GM18517 (cell line): ENCODE measurements around the gene NOS3.

ENCODE experiments used
- ATAC-seq: cut with Tn5 transposase; IDR thresholded peaks from one replicate; pipeline ENCODE4 v1.9.1; 2021; ENCODE audit warnings: mild to moderate bottlenecking, moderate library complexity; ENCODE audit not compliant: unreplicated experiment

NOS3 gene

DNA sequence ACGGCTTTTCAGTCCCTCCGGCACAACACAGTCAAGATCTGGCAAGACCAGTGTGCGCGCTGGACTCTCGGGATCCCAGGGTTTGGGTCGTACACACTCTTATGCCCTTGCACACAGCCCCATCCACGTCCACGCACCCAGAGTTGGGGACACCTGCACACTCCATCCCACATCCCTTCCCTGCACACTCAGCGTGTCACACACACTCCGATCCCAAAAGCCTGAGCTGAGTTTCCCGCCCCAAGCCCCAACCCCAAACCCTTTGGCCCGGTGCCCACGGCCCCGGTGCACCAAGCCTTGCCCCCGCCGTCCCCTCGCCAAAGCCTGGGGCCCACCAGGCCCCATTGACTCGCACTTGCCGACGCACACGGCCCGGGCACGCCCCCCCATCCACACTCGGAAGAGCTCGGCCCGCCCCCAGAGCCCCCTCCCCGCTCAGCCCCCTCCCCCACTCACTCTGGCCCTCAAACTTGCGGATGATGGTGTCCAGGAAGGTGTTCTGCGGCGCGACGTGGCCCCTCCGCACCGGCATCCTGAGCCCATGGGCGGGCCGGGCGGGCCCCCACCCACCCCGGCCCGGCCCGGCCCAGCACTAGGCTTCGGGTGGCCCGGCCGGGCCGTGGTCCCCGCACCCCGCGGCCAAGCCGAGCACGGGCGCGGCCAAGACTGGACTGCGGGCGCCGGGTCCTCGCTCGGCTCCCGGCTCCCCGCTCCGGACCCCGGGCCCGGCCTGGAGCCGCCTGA, 13.3 kb upstream of the NOS3 start:
- ATAC-seq = no peak

DNA sequence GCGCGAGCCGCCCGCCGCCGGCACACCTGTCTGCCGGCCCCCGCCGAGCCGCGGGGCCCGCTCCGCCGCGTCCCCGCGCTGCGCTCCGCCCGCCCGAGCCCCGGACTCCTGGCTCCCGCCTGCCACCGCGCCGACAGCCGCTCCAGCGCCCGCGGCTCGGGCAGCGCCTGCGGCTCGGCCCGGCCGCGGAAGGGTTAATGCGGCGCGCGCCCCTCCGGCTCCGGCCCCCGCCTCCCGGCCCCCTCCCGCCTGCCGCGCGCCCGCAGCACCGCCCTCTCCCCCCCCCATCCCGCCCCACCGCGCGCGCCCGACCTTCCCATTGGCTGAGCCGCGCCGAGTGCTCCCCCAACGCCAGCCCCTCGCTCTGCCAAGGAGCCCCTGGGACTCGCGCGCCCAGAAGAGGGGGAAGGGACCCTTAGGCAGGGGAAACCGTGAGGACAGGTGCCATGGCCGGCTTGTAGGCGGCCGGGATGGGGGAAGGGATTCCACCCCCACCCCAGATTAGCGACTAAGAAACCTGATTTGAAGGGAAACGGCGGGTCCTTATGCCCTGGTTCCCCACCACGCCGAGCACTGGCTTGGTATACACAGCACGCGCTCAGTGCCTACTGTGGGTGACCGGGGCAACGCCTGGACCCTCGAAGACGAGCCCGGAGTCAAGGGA, 12.6 kb upstream of the NOS3 start, which contains the start of gene KCNH2:
Gene KCNH2 (minus strand): TSS at position 196 of the 664 bp plus-strand sequence. CDS start 408 bp downstream, outside the sequence.
- no peak for ATAC-seq

DNA sequence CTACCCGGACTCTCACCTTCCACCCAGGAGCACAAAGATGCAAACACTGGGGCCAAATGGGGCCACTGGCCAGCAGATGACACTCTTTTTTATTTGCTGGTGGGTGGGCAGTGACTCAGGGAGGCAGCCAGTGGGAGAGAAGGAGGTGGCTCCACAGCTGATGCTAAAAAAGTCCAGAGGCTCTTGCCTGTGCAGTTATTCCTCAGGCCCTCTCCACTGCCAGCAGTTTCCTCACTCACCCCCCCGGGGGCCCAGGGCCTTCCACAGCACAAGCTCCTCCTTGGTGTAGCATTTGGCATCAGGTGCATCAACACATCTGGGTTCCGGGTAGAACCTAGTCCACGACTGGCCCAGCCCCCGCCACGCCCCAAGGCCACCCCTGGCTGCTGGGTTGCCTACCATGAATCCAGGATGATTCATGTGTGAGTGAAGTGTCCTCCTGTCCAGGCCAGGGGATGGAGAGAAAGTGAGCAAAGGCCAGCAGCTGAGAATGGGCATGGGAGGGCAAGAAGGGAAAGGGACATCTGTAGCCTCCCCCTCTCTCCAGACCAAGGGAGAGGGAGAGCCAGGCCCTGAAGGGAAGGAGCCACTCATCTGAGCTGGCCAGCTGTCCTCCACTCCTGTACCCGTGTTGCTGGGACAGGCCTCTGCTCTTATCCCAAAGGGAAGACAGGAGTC, 11.0 kb upstream of the NOS3 start:
- no peak for ATAC-seq

DNA sequence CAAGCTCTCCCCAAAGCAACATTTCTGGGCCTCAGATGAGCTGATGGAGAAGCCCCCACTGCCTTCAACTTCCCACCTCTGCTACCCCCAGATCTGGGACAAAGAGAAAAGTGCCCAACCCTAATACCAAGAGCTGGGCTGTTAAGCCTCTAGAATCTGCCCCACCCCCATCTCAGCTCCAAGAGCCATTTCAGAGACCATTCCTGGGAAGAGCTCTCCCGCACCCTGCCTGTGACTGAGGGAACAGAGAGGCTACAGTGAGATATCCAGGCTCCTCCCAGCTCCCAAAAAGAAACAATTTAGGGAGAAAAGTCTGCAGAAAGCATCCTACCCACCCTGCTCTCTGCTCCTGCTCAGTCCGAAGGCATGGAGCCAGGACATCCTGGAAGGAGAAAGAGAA, 10.2 kb upstream of the NOS3 start:
- ATAC-seq = no peak

DNA sequence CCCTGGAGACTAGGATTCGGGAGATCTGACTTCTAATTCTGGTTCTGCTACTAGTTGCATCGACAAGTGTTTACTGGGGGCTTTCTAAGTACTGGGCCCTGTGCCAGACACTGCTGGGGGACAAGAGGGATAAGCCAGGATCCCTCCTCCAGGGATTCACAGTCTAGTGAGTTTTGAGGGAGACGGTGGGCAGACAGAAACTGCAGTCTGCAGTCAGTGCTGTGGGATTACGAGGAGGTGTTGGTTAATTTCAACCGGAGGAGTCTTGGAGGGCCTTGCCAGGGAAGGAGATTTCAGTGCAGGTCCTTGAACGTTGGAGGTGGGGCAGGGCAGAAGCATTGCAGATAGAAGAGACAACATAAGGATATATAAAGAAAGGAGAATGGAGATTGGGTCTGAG, 9.2 kb upstream of the NOS3 start:
- ATAC-seq = no peak

DNA sequence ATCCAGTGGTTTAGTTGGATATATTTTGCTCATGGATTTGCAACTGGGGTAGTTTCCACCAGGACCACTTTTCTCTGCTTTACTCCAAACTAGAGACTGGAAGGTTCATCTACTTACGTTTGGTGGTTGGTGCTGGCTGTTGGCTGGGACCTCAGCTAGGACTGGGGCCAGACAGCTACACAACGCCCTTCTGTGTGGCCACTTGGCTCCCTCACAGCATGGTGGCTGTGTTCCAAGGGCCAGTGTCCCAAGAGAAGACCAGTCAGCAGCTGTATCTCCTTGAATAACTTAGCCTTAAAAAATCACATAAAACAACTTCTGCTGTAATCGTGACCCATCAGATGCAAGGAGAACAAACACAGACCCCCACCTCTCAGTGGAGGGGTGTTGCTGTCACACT, 8.5 kb upstream of the NOS3 start:
- ATAC-seq = no peak

DNA sequence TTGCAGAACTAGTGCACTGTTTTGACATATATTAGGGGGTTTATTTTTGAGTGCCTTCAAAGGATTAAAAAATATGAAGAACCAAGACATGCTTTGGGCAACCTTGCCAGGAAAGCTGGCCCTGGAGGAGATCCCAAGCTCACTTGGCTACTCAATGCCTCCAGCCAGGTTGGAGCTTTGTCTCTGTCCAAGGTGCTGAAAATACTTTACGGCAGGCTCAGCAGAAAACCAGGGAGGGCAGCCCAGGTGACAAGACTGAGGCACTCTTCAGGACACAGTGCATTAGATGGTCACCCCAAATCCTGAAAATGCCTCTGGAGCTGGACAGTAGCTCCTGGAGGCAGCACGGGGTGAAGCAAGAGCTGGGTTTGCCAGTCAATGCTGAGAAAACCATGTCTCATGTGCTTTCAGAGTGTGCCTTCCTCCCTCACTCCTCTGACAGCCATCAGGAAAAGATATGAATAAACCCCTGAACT, 6.9 kb upstream of the NOS3 start:
- no peak for ATAC-seq

DNA sequence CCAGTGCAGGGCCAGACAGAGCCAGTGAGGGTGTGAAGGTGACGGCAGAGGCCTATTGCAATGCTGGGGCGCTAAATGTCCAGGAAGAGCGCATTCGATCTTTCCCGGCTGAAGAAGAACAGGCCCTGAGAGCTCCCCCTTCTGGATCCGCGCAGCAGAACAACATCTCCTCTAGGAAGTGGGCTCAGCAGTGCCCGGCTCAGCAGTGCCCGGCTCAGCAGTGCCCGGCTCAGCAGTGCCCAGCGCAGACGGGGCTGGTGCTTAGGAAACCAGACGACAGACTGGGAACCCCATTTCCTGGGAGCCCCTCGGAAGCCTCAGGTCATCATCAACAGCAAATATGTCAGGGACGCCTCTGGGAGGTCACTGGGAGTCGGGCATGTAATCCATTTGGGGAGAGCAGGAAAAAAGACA, 4.7 kb upstream of the NOS3 start:
- ATAC-seq = no peak

DNA sequence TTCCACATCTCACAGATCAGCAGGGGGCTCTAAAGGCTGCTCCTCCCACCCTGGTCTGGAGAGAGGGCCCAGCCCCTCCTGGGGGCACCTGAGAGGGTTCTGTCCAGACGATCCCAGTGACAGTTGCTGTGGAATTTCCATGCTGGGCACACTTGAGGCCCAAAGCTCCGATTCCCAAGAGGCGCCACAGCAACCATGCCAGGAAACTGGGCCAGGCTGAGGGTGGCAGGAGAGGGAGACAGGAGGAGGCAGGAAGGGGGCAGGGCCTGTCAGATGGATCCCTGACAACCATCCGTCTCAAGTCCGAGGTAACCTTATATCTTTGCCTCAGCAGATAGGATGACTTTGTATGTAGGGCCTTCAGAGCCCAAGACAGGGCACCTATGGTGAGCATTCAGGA, 4.3 kb upstream of the NOS3 start:
- no peak for ATAC-seq

DNA sequence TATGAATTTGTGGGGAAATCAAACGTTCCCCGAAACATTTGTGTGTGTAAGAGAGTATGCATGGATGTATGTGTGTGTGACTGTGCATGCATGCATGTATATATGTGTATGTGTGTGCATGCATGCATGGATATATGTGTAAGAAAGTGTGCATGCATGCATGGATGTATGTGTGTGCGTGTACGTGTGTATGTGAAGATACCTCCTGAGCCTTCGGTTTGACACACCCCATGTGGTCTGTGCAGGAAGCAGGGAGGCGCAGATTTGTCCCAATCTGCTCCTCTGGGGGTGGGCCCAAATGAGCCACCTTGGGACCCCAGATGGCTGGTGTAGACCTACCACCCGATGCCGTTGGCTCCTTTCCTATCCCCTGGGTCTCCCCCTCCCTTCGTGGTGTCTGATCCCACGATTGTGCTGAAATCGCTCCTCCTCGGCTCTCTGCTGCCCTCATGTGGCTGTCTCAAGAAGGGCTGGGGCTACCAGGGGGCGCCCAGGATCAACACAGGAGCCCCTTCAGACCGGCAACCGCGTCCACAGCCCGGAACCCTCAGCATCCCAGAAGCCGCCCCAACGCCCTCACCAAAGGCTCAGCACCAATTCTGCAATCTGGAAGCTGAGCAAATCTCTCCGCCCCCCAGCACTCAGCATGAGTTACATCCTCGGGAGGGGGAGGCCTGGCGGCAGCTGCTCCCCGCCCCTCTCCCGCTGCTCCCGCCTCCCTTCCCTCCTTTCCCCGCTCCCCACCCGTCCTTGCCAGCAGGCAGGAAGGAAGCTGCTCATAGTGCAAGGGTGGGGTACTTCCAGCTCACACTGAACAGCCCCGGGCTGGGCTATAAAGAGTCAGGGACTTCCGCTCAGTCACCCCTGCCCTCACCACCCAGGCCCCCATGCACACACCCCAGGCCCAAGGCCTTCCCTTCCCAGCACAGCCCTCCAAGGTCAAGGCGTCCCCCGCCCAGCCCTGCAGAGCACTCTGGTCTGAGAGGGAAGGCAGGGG, 2.3 kb upstream of the NOS3 start:
- no peak for ATAC-seq

DNA sequence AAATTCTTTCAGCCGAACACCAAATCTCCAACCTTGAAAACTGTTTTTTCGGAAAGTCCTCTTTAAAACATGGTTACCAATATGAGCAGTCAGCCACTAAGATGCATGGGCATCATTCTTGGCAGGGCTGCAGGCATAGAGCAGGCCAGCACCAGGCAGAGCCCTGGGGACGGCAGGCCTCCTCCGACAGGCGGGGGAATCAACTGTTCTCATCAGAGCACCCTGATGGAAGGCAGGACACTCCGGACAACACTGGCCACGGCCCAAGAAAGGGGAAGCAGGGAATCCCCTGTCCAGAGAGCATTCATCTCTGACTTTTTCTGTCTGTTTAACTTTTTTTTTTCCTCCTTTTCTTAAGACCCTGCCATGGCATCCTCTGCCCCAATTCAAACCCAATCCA, 1.4 kb upstream of the NOS3 start:
- ATAC-seq = no peak

DNA sequence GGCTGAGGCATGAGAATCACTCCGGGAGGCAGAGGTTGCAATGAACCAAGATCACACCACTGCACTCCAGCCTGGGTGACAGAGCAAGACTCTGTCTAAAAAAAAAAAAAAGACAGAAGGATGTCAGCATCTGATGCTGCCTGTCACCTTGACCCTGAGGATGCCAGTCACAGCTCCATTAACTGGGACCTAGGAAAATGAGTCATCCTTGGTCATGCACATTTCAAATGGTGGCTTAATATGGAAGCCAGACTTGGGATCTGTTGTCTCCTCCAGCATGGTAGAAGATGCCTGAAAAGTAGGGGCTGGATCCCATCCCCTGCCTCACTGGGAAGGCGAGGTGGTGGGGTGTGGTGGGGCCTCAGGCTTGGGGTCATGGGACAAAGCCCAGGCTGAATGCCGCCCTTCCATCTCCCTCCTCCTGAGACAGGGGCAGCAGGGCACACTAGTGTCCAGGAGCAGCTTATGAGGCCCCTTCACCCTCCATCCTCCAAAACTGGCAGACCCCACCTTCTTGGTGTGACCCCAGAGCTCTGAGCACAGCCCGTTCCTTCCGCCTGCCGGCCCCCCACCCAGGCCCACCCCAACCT, 1.3 kb downstream of the NOS3 start:
- no peak for ATAC-seq

DNA sequence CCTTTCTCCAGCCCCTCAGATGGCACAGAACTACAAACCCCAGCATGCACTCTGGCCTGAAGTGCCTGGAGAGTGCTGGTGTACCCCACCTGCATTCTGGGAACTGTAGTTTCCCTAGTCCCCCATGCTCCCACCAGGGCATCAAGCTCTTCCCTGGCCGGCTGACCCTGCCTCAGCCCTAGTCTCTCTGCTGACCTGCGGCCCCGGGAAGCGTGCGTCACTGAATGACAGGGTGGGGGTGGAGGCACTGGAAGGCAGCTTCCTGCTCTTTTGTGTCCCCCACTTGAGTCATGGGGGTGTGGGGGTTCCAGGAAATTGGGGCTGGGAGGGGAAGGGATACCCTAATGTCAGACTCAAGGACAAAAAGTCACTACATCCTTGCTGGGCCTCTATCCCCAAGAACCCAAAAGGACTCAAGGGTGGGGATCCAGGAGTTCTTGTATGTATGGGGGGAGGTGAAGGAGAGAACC, 2.1 kb downstream of the NOS3 start:
- ATAC-seq = no peak

DNA sequence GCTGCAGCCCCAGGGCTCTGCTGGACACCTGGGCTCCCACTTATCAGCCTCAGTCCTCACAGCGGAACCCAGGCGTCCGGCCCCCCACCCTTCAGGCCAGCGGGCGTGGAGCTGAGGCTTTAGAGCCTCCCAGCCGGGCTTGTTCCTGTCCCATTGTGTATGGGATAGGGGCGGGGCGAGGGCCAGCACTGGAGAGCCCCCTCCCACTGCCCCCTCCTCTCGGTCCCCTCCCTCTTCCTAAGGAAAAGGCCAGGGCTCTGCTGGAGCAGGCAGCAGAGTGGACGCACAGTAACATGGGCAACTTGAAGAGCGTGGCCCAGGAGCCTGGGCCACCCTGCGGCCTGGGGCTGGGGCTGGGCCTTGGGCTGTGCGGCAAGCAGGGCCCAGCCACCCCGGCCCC, 2.7 kb downstream of the NOS3 start:
- ATAC-seq = no peak

DNA sequence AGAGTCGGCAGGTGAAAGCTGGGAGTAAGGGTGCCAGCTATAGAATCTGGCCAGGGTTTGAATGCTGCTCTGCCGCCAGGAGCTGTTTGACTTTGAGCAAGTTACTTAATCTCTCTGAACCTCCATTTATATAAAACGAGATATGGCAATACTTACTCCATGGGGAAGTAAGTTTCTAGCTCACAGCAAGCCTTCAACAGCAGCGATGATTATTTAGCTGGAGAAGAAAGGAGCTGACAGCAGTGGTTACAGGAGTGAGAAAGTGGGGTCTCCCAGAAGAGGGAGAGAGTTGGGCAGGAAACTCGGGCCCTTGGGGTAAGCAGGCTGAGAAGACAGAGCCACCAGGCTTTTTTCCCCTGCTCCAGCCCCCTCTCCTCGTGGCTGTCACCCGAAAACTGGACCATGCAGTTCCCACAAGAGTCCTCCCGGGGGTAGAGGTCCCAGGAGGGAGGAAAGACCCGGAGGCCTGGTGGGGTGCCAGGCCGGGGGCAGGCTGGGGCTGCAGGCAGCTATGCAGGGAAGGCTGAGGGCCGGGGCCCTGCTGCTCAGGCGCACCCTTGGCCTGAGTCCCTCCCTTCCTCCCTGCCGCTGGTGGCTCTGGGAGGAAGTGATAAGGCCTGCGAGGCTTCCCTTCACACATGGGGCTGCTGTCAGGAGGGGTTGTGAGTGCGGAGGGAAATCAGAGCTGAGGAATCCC, 3.5 kb downstream of the NOS3 start:
- ATAC-seq = no peak

DNA sequence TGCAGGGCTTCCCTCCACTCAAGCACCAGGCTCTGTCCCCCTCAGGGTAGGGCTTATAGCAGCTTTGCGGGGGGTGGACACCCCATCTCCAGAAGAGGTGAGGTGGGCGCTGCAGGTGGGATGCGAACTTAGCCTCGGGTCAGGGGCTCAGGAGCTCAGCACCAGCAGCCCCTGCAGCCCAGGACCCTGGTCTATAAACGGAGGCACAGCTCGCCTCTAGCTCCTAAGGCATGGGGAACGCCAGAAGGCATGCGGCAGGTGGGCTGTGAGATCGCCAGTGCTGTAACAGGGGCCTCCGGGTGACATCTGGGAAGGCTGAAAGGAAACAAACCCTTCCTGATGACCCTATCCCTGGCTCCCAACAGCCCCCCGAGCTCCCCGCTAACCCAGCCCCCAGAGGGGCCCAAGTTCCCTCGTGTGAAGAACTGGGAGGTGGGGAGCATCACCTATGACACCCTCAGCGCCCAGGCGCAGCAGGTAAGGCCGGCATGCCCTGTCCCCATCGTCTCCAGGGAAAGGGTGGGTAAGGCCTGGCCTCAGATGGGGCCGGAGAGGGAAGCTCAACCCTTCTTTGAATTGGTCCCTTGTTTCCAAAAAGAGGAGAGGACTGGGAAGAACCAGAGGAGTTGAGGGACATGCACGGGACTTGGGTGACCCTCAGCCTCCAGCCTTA, 4.2 kb downstream of the NOS3 start:
- ATAC-seq = no peak

DNA sequence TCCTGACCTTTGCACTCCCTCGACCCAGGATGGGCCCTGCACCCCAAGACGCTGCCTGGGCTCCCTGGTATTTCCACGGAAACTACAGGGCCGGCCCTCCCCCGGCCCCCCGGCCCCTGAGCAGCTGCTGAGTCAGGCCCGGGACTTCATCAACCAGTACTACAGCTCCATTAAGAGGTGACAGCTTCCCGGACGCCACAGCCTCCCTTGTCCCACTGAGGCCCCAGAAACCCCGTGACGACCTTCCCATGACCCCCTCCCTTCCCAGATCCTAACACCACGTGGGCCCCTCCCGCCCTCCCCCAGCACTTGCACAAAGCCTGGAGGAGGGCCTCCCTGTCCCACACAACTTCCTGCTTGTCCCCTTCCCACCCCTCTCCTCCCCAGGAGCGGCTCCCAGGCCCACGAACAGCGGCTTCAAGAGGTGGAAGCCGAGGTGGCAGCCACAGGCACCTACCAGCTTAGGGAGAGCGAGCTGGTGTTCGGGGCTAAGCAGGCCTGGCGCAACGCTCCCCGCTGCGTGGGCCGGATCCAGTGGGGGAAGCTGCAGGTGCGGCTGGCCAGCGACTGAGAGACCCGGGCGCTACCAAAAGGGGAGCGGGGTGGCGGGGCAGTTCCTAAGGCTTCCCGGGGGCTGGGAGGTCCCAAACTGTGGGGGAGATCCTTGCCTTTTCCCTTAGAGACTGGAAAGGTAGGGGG, 5.7 kb downstream of the NOS3 start:
- no peak for ATAC-seq

DNA sequence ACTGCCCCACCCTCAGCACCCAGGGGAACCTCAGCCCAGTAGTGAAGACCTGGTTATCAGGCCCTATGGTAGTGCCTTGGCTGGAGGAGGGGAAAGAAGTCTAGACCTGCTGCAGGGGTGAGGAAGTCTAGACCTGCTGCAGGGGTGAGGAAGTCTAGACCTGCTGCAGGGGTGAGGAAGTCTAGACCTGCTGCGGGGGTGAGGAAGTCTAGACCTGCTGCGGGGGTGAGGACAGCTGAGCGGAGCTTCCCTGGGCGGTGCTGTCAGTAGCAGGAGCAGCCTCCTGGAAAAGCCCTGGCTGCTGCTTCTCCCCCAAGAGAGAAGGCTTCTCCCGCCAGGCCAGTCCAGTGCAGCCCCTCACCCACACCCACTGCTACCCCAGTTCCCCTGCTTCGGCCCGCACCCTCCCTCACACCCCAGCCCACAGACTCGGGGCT, 6.3 kb downstream of the NOS3 start:
- no peak for ATAC-seq
